GM18511 (cell line): ENCODE data around the gene CHN2.

ENCODE experiments used
- ATAC-seq: cut with Tn5 transposase; IDR thresholded peaks from one replicate; pipeline ENCODE4 v1.9.1; 2021; ENCODE audit warnings: mild to moderate bottlenecking, moderate library complexity; ENCODE audit not compliant: unreplicated experiment

Gene CHN2

DNA sequence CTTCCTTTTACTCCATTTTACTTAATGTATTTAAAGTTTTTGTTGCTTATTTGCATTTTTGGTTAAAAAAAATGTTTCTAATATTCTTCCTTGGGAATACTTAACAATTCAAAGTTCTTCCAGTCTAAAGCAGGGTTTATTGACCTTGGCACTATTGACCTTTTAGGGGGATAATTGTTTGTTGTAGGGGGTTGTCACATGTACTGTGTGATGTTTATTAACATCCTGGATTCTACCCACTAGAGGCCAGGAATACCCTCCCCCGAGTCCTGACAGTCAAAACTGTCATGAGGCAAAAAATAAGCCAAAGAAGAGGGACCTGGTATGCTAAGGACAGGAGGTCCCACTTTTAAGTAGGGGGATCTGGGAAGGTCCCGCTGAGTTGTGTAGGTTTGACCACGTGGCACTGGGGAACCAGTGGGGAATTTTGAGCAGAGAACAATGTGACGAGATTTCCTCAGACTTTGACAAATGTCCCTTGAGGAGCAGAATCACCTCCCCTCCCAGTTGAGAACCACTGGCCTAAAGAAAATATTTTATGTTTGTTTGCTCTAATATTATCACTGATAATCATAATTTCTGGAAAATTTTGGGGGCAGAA is 190.7 kb downstream of the CHN2 start:
- ATAC-seq = no peak

- ATAC-seq = no peak
These were observed 191.7 kb downstream of the CHN2 start for GRCh38 chr7:29386196-29386765.

DNA sequence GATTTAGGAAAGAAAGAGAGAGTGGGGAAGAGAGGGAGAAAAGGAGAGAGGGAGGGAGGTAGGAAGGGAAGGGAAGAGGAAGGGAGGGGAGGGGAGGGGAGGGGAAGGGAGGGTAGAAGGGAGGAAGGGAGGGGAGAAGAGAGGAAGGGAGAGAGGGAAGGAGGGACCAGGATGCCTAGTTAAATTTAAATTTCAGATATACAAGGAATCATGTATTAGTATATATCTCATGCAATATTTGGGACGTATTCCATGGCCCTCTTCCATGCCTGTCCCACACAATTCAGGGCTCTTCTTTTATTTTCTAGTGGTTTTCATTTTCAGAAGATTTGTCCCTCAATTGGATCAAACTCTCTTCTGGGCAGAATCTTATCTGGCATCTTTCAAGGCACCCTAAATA is 196.7 kb downstream of the CHN2 start:
- ATAC-seq = no peak

GRCh38 chr7:29394321-29394720 is 199.7 kb downstream of the CHN2 start:
- ATAC-seq = no peak

GRCh38 chr7:29396563-29396962 is 202.0 kb downstream of the CHN2 start:
- ATAC-seq = no peak

- ATAC-seq = no peak
These were observed 202.8 kb downstream of the CHN2 start for GRCh38 chr7:29397398-29397797.

DNA sequence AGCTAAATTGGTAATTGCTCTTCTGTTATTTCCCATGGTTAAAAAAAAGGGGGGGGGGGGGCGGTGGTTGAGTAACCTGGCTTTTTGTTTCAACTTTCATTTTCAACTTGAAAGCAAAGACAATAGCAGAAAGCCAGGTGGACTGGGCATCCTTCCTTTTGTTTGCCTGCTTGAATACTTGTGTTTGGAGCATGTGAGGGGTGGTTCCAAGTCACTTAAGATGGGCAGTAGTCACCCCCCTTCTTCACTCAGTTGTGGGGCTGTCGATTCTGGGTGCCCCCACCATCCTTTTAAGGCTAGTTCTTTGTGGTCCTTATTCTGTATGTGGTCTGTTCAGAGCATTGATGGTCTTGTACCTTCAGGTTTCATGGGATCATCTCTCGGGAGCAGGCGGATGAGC is 203.4 kb downstream of the CHN2 start:
- ATAC-seq = no peak

DNA sequence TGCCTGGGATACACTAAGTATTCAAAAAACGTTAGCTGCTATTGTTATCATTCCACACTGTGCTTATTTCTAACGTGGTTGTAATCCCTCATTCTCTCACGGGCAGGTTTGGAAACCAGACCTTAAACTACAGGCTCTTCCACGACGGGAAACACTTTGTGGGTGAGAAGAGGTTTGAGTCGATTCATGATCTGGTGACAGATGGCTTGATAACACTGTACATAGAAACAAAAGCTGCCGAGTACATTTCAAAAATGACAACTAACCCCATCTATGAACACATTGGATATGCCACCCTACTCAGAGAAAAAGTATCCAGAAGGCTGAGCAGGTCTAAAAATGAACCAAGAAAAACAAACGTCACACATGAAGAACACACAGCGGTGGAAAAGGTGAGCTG is 205.9 kb downstream of the CHN2 start:
- ATAC-seq = no peak

DNA sequence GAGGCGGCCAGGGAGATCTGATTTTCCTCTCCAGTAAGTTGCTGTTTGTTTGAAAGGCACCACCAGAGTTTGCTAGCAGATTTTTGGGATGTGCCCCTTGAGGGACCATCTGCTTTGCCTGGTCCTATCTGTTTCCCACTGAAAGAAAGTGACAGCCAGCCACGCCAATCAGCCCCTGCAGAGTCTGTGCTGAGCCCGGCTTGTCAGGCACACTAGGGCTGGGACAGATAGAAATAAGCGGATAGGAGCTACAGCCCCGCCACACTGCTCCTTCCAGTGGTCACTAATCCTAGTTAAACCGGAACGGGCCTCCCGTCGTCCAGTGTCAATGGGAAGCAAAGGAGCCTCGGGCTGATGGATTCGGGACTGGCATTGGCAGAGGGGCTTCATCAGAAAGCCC is 207.2 kb downstream of the CHN2 start:
- no peak for ATAC-seq

DNA sequence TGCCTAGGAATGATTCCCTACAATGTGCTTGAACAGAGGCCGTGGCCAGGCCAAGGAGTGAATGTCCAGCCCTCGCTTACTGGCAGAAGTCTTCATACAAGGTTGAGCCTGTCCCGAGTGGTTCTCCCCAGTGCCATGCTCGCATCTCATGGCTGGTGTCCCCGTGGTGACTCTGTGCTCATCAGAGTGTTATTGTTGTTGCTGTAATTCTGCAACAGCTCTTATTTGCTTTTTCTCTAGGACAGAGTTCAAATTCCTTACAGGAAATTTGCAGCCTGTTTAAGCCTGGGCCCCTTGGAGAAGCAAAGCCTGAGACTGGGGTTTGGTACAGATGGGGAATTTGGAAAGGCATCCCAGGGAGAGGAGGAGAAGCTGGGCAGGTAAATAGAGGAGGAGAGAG is 211.3 kb downstream of the CHN2 start:
- ATAC-seq = no peak

GRCh38 chr7:29406366-29406765 is 211.8 kb downstream of the CHN2 start:
- no peak for ATAC-seq

- no peak for ATAC-seq
These were observed 214.3 kb downstream of the CHN2 start for GRCh38 chr7:29408841-29409243.

GRCh38 chr7:29410996-29411395 is 216.4 kb downstream of the CHN2 start:
- no peak for ATAC-seq

DNA sequence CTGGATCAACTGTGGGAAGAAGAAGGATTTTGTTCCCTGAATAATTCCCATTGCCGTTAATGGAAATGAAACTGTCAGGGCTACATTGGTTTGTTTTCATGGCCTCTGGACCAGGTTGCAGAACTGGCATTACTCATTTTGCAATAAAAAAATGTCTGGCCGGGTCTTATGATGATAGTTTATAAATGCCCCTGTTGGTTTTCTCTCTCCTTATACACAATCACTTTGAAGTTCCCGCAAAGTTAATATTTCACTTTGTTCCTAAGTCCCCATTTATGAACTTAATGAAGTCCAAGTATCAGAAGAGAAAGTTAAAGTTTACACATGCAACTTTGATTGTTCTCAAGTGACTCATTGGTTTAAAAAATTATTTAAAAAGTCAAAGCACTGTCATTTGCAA is 218.3 kb downstream of the CHN2 start:
- no peak for ATAC-seq

- ATAC-seq = no peak
These were observed 219.1 kb downstream of the CHN2 start for GRCh38 chr7:29413626-29414136.

GRCh38 chr7:29414216-29414615 is 219.6 kb downstream of the CHN2 start:
- ATAC-seq = no peak

DNA sequence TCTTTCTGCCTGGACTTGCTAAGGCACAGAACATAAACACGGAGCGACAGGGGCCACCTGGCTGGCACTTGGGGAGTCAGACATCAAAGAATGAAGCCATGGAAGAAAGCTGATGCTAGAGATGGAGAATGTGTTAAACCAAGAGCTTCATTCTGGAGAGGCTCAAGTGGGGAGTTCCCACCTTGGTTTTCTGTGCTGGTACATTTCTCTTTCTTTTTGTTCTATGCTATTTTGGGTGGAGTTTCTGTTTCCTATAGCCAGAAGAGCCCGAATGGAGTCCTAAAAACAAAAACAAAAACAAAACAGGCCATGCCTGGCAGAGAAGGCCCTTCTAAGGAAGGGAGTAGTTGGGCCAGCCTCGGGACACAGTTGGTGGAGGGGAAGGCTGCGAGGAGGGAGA is 220.6 kb downstream of the CHN2 start:
- ATAC-seq = no peak

GRCh38 chr7:29416276-29416937 is 221.8 kb downstream of the CHN2 start:
- no peak for ATAC-seq

- ATAC-seq = no peak
These were observed 222.3 kb downstream of the CHN2 start for GRCh38 chr7:29416938-29417305.

DNA sequence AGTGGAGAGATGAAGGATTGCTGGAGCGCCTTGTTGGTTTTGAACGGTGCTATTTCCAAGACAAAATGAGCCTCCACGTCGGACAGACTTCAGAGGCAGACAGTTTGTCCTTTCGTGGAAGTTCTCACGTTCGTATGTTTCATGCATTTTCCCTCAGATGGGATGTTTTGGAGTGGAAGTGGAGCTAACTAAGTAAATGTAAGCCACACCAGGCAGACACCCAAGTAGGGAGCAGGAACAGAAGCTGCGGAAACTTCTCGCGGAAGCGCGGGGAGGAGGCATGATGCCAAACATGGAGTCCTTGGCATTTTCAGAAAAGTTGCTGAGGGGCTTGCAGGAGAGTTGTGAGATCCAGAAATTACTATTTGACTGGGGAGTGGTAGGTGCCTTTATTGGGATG is 223.5 kb downstream of the CHN2 start:
- no peak for ATAC-seq

- ATAC-seq = no peak
These were observed 224.1 kb downstream of the CHN2 start for GRCh38 chr7:29418651-29419050.

- no peak for ATAC-seq
These were observed 225.4 kb downstream of the CHN2 start for GRCh38 chr7:29420011-29420410.
